ENCODE results near the gene CTBP2.
A peak's percentile ranks its signal among the peaks of the same experiment; 100 is the strongest.

Gene CTBP2

GRCh38 chr10:125003146-125003900 lies 157.0 kb downstream of the CTBP2 start:
- Mint-ChIP-seq H3K4me3 (no peak overlapping the region), H3K36me3 (ENCODE audit: low read depth) (peaks cover 15% of the 10 kb centered on the region), H3K4me1 (peaks cover 24% of the 10 kb centered on the region), H3K27ac (peak overlapping the region; percentile 95), H3K27me3 (ENCODE audit: low read depth, poor library complexity) (no peaks in the 10 kb centered on the region), H3K9me3 (no peaks in the 10 kb centered on the region)
- no peak for DNase-seq
- no peak for TF ChIP-seq CTCF (IDR thresholded peaks at IDR 0.05)

GRCh38 chr10:125002423-125003145 lies 157.8 kb downstream of the CTBP2 start:
- Mint-ChIP-seq H3K4me3 (no peak overlapping the region), H3K27me3 (ENCODE audit: low read depth, poor library complexity) (no peaks in the 10 kb centered on the region), H3K4me1 (peaks cover 18% of the 10 kb centered on the region), H3K36me3 (ENCODE audit: low read depth) (peaks cover 19% of the 10 kb centered on the region), H3K9me3 (no peaks in the 10 kb centered on the region), H3K27ac (peak overlapping the region; percentile 36)
- no peak for TF ChIP-seq CTCF (IDR thresholded peaks at IDR 0.05)
- DNase-seq, result no peak

- H3K27ac Mint-ChIP-seq, result no peak overlapping the region
- H3K27me3 Mint-ChIP-seq (ENCODE audit: low read depth, poor library complexity), result no peaks in the 10 kb centered on the region
- TF ChIP-seq CTCF (IDR thresholded peaks at IDR 0.05), result no peak
- H3K36me3 Mint-ChIP-seq (ENCODE audit: low read depth), result peaks cover 23% of the 10 kb centered on the region
- H3K9me3 Mint-ChIP-seq, result no peaks in the 10 kb centered on the region
- DNase-seq, result no peak
- H3K4me3 Mint-ChIP-seq, result no peak overlapping the region
- H3K4me1 Mint-ChIP-seq, result peaks cover 13% of the 10 kb centered on the region
Observed at GRCh38 chr10:125002047-125002422, 158.3 kb downstream of the CTBP2 start.

GRCh38 chr10:125001313-125002046 lies 158.9 kb downstream of the CTBP2 start:
- Mint-ChIP-seq H3K4me1 (peaks cover 7% of the 10 kb centered on the region), H3K27ac (no peak overlapping the region)

More at GRCh38 chr10:125001313-125002046, 158.9 kb downstream of the CTBP2 start:
- TF ChIP-seq CTCF (IDR thresholded peaks at IDR 0.05), result no peak
- H3K4me3 Mint-ChIP-seq, result no peak overlapping the region
- H3K9me3 Mint-ChIP-seq, result no peaks in the 10 kb centered on the region
- DNase-seq, result no peak
- no peaks in the 10 kb centered on the region for H3K27me3 Mint-ChIP-seq (ENCODE audit: low read depth, poor library complexity)
- H3K36me3 Mint-ChIP-seq (ENCODE audit: low read depth), result peaks cover 24% of the 10 kb centered on the region

Measured in nephron progenitor cell (in vitro differentiated cells).